UCSD-AML1 (cell line): ENCODE results near the gene FAM20A.

Experiments used
- DNase-seq: peaks from one replicate; lab custom pipeline; 2025; ENCODE audit not compliant: unreplicated experiment; lab: John Stamatoyannopoulos, UW

FAM20A gene

GRCh38 chr17:68610554-68610953, 9.4 kb upstream of the FAM20A start:
- DNase-seq: no peak

- DNase-seq: no peak
These were observed 7.5 kb upstream of the FAM20A start for GRCh38 chr17:68608515-68609130.

GRCh38 chr17:68606451-68607307, 5.5 kb upstream of the FAM20A start:
- no peak for DNase-seq

GRCh38 chr17:68605914-68606313, 4.7 kb upstream of the FAM20A start:
- DNase-seq: no peak

GRCh38 chr17:68603656-68604055, 2.5 kb upstream of the FAM20A start:
- DNase-seq: no peak

- DNase-seq: no peak
These were observed 1.9 kb upstream of the FAM20A start for GRCh38 chr17:68603027-68603426.

GRCh38 chr17:68602289-68602688, 1.1 kb upstream of the FAM20A start:
- DNase-seq: no peak

- DNase-seq: no peak
These were observed 560 bp upstream of the FAM20A start for GRCh38 chr17:68601565-68602288.

- no peak for DNase-seq
These were observed 868 bp downstream of the FAM20A start for GRCh38 chr17:68600067-68600930.

GRCh38 chr17:68599552-68600066, 1.6 kb downstream of the FAM20A start:
- DNase-seq: no peak

GRCh38 chr17:68599091-68599490, 2.1 kb downstream of the FAM20A start:
- no peak for DNase-seq

- DNase-seq: no peak
These were observed 2.6 kb downstream of the FAM20A start for GRCh38 chr17:68598545-68598961.

- no peak for DNase-seq
These were observed 3.1 kb downstream of the FAM20A start for GRCh38 chr17:68598074-68598473.

GRCh38 chr17:68596411-68596945, 4.7 kb downstream of the FAM20A start:
- no peak for DNase-seq

GRCh38 chr17:68595986-68596385, 5.2 kb downstream of the FAM20A start:
- DNase-seq: no peak

GRCh38 chr17:68595496-68595895, 5.7 kb downstream of the FAM20A start:
- DNase-seq: no peak

- DNase-seq: no peak
These were observed 6.6 kb downstream of the FAM20A start for GRCh38 chr17:68594552-68594951.

- no peak for DNase-seq
These were observed 8.2 kb downstream of the FAM20A start for GRCh38 chr17:68592682-68593641.

- DNase-seq: no peak
These were observed 9.2 kb downstream of the FAM20A start for GRCh38 chr17:68592009-68592408.
